Adrenal gland (tissue), 12 donors: ENCODE results near the gene ACRV1. TPM values are rescaled to one million over a fixed set of nuclear protein-coding genes. Genes with fewer than 3 reads are reported as not detected.

Experiments
- DNase-seq, 7 donors: peaks; one replicate each; pipeline ENCODE4 v3.0.0-alpha.2; 2019 to 2020
- H3K27ac ChIP-seq, 5 donors: fragments of 200-600 bp; sonication (generic) in 4 of 5; 1 replicate in 3 of 5; 2 replicates in 2 of 5; pipeline versions ENCODE4 v1.5.1 to v1.8.0; 2016 to 2020; ENCODE audit warnings: mild to moderate bottlenecking in 1 of 5
- H3K27me3 ChIP-seq: fragments of 200-600 bp; 2 replicates; pipeline ENCODE4 v1.8.0; 2021
- H3K36me3 ChIP-seq, 2 donors: fragments of 200-600 bp; replicated peaks in 1 of 2; 1 replicate in 1 of 2; 2 replicates in 1 of 2; pipeline versions ENCODE4 v1.5.1 to v1.8.0; 2018 to 2022
- H3K4me1 ChIP-seq, 2 donors: fragments of 200-600 bp; replicated peaks in 1 of 2; 1 replicate in 1 of 2; 2 replicates in 1 of 2; pipeline versions ENCODE4 v1.5.1 to v1.8.0; 2018 to 2021
- H3K4me3 ChIP-seq, 4 donors: fragments of 200-600 bp; sonication (generic) in 3 of 4; one replicate each; pipeline ENCODE4 v1.5.1; 2016 to 2018
- H3K9me3 ChIP-seq, 3 donors: fragments of 200-600 bp; sonication (generic) in 1 of 3; replicated peaks in 1 of 3; 1 replicate in 2 of 3; 2 replicates in 1 of 3; pipeline versions ENCODE4 v1.5.1 to v1.8.0; 2016 to 2021
- CTCF ChIP-seq, 6 experiments: fragments of 450-650 bp in 4 of 6; fragments of 200-600 bp in 2 of 6; sonication (generic) in 1 of 6; IDR thresholded peaks; 1 replicate in 5 of 6; 2 replicates in 1 of 6; pipeline versions ENCODE4 v1.5.1 to v1.8.0; 2016 to 2021; ENCODE audit warnings: antibody characterized with exemption in 6 of 6, mild to moderate bottlenecking in 2 of 6, moderate library complexity in 1 of 6
- POLR2A ChIP-seq, 2 donors: fragments of 450-650 bp; IDR thresholded peaks; one replicate each; pipeline ENCODE4 v1.6.1; 2017; ENCODE audit warnings: antibody characterized with exemption in 2 of 2, mild to moderate bottlenecking in 2 of 2, moderate library complexity in 1 of 2
- WGBS, 4 donors: extraction: QIAGEN DNeasy Blood & Tissue Kit in 2 of 4; methylation state at CpG; one replicate each; pipeline versions ENCODE4 v1.1.5 to v1.1.7; 2013 to 2017; 5-methylcytosine and 5-hydroxymethylcytosine counted together
- intact Hi-C, 2 donors: fragments of 100-400 bp; cut with DNase I; formaldehyde crosslinking; loops; one replicate each; pipeline versions ENCODE4 v1.14.1 to v1.15.0; 2022 to 2023
- polyA plus RNA-seq, 3 donors: library from polyadenylated mRNA; stranded (reverse); fragments of 200-250 nt in 2 of 3; fragments of 350-450 nt in 1 of 3; fragmentation: Illumina TruSeq in 1 of 3; extraction: RNeasy Lipid Tissue Mini Kit (QIAGEN cat#74804) in 1 of 3; gene quantifications; one replicate each; pipeline ENCODE4 v1.2.3, GENCODE V29; 2013 to 2014
- total RNA-seq, 9 donors: library from RNA; depleted of rRNA in 4 of 9; stranded (reverse); fragments of >200 nt in 4 of 9; fragments of 120-200 nt in 1 of 9; fragmentation: NEBNext Ultra II Directional in 1 of 9; extraction: Animal tissue kit (Norgen Biotek cat#: 25700) in 1 of 9; gene quantifications; one replicate each; pipeline versions ENCODE4 v1.1.0 to v1.2.4, GENCODE V29; 2013 to 2023
- donor health status: healthy with polysubstance abuse.
- donor health status: Bipolar disorder and iron deficiency.
- donor health status: DM: yes; HTN: yes; CAD: no.
- donor health status: DM: no; HTN: no; CAD: no.
- donor health status: DM: no; HTN: no; CAD: no.
- donor health status: DM: yes; HTN: yes; CAD: no.

Gene ACRV1
- total and polyA plus RNA-seq, 12 donors = 0.06 to 0.16 TPM; not detected in 10

- Histone ChIP-seq H3K27me3 (no peaks in the 10 kb centered on the region), H3K27ac (no peak overlapping the region), H3K9me3 (no peaks in the 10 kb centered on the region), H3K4me1 (no peaks in the 10 kb centered on the region), H3K4me3 (no peak overlapping the region), H3K36me3 (no peaks in the 10 kb centered on the region)
- intact Hi-C loops = no loop called here
- TF ChIP-seq POLR2A (IDR thresholded peaks at IDR 0.05) = no peak
- no peak for TF ChIP-seq CTCF (IDR thresholded peaks at IDR 0.05)
- DNase-seq = no peak
- 95 to 99% (median 98%) methylated on average over 3 of the region's 3 CpGs for WGBS, 4 donors
Measured at GRCh38 chr11:125663910-125664309, 16.7 kb downstream of the ACRV1 start.

GRCh38 chr11:125662689-125663088 is 18.0 kb downstream of the ACRV1 start:
- 93 to 95% (median 93%) methylated on average over 2 of the region's 2 CpGs for WGBS, 4 donors
- no peak overlapping the region for H3K4me3 ChIP-seq

GRCh38 chr11:125649465-125650166 is 31.0 kb downstream of the ACRV1 start:
- Histone ChIP-seq H3K36me3 (no peaks in the 10 kb centered on the region), H3K27me3 (no peaks in the 10 kb centered on the region), H3K9me3 (no peaks in the 10 kb centered on the region), H3K27ac (no peak overlapping the region), H3K4me1 (no peaks in the 10 kb centered on the region), H3K4me3 (no peak overlapping the region)
- TF ChIP-seq CTCF (IDR thresholded peaks at IDR 0.05) = no peak
- no peak for TF ChIP-seq POLR2A (IDR thresholded peaks at IDR 0.05)
- intact Hi-C loops = no loop called here
- WGBS, 4 donors = 93% methylated on average over 6 of the region's 6 CpGs
- no peak for DNase-seq

More at GRCh38 chr11:125662689-125663088, 18.0 kb downstream of the ACRV1 start:
- intact Hi-C loops = no loop called here
- Histone ChIP-seq H3K27me3 (no peaks in the 10 kb centered on the region), H3K36me3 (no peaks in the 10 kb centered on the region), H3K27ac (no peak overlapping the region), H3K4me1 (no peaks in the 10 kb centered on the region), H3K9me3 (no peaks in the 10 kb centered on the region)
- no peak for DNase-seq
- TF ChIP-seq POLR2A (IDR thresholded peaks at IDR 0.05) (no peak), CTCF (IDR thresholded peaks at IDR 0.05) (no peak)

- no peaks in the 10 kb centered on the region for H3K36me3 ChIP-seq
- H3K9me3 ChIP-seq = no peaks in the 10 kb centered on the region
- no peak overlapping the region for H3K4me3 ChIP-seq
- no peak for DNase-seq
- WGBS, 4 donors = 96 to 99% (median 98%) methylated on average over 3 of the region's 3 CpGs
- no peak for TF ChIP-seq POLR2A (IDR thresholded peaks at IDR 0.05)
- no peak for TF ChIP-seq CTCF (IDR thresholded peaks at IDR 0.05)
- H3K27me3 ChIP-seq = no peaks in the 10 kb centered on the region
- intact Hi-C loops = no loop called here
- H3K27ac ChIP-seq = no peak overlapping the region
- no peaks in the 10 kb centered on the region for H3K4me1 ChIP-seq
Measured at GRCh38 chr11:125645871-125646270, 34.8 kb downstream of the ACRV1 start.
